Skeletal muscle tissue (tissue), 4 donors: ENCODE results near the gene SSU72. TPM values are rescaled to one million over a fixed set of nuclear protein-coding genes. Genes with fewer than 3 reads are reported as not detected.

Source experiments
- H3K27ac ChIP-seq: one replicate; pipeline ENCODE4 v1.7.0; 2013; ENCODE audit warnings: mild to moderate bottlenecking, low read depth, low read length, inconsistent platforms
- H3K27me3 ChIP-seq, 3 donors: one replicate each; pipeline ENCODE4 v1.7.0; 2013; ENCODE audit warnings: low read length in 3 of 3; ENCODE audit not compliant: control insufficient read depth in 3 of 3, insufficient read depth in 3 of 3
- H3K36me3 ChIP-seq, 3 donors: one replicate each; pipeline ENCODE4 v1.7.0; 2013; ENCODE audit warnings: low read length in 3 of 3; ENCODE audit not compliant: control insufficient read depth in 3 of 3, insufficient read depth in 3 of 3
- H3K4me1 ChIP-seq, 3 donors: one replicate each; pipeline ENCODE4 v1.7.0; 2013; ENCODE audit warnings: low read length in 3 of 3, mild to moderate bottlenecking in 3 of 3; ENCODE audit not compliant: control insufficient read depth in 3 of 3, insufficient read depth in 3 of 3
- H3K4me3 ChIP-seq, 3 donors: one replicate each; pipeline ENCODE4 v1.7.0; 2013; ENCODE audit warnings: low read length in 3 of 3
- H3K9ac ChIP-seq, 3 donors: one replicate each; pipeline ENCODE4 v1.7.0; 2013; ENCODE audit warnings: low read length in 3 of 3, mild to moderate bottlenecking in 3 of 3, moderate library complexity in 2 of 3, low read depth in 1 of 3
- H3K9me3 ChIP-seq, 3 donors: one replicate each; pipeline ENCODE4 v1.7.0; 2013; ENCODE audit warnings: low read length in 3 of 3; ENCODE audit not compliant: control insufficient read depth in 3 of 3
- total RNA-seq: library from RNA; depleted of rRNA; stranded (reverse); fragments of >200 nt; gene quantifications from one replicate; pipeline ENCODE4 v1.2.3, GENCODE V29; 2014
- donor health status: Osteomylitis.

The SSU72 gene
- total RNA-seq, 1 donor from 2014 or later, result 40.2 TPM

GRCh38 chr1:1612104-1612400, 37.4 kb upstream of the SSU72 start:
- H3K27ac ChIP-seq, result no peak overlapping the region
- H3K27me3 ChIP-seq, result no peaks in the 10 kb centered on the region
- no peak overlapping the region for H3K4me3 ChIP-seq
- no peak overlapping the region for H3K9ac ChIP-seq
- H3K9me3 ChIP-seq, result no peaks in the 10 kb centered on the region
- H3K36me3 ChIP-seq, result peaks cover 0 to 7% (median 2%) of the 10 kb centered on the region in 3 donors
- peaks cover 23 to 32% (median 24%) of the 10 kb centered on the region in 3 donors for H3K4me1 ChIP-seq

- Histone ChIP-seq H3K9me3 (no peaks in the 10 kb centered on the region), H3K9ac (peak overlapping the region in 2 of 3 donors; percentile 33 to 35), H3K36me3 (peaks cover 0 to 4% (median 0%) of the 10 kb centered on the region in 3 donors), H3K4me3 (no peak overlapping the region), H3K27ac (no peak overlapping the region), H3K27me3 (no peaks in the 10 kb centered on the region), H3K4me1 (peaks cover 14 to 23% (median 17%) of the 10 kb centered on the region in 3 donors)
Observed at GRCh38 chr1:1610796-1611195, 36.1 kb upstream of the SSU72 start.

GRCh38 chr1:1609822-1610485, 35.3 kb upstream of the SSU72 start:
- Histone ChIP-seq H3K9me3 (no peaks in the 10 kb centered on the region), H3K4me3 (no peak overlapping the region), H3K27me3 (peaks cover 2 to 3% (median 2%) of the 10 kb centered on the region in 3 donors), H3K9ac (no peak overlapping the region), H3K27ac (no peak overlapping the region), H3K36me3 (peaks cover 0 to 4% (median 0%) of the 10 kb centered on the region in 3 donors), H3K4me1 (peaks cover 14 to 21% (median 17%) of the 10 kb centered on the region in 3 donors)

- H3K9ac ChIP-seq, result no peak overlapping the region
- no peak overlapping the region for H3K27ac ChIP-seq
- H3K4me3 ChIP-seq, result no peak overlapping the region
- H3K9me3 ChIP-seq, result no peaks in the 10 kb centered on the region
- peaks cover 29 to 37% (median 33%) of the 10 kb centered on the region in 3 donors for H3K27me3 ChIP-seq
- no peaks in the 10 kb centered on the region for H3K36me3 ChIP-seq
- H3K4me1 ChIP-seq, result peaks cover 0 to 5% (median 0%) of the 10 kb centered on the region in 3 donors
Observed at GRCh38 chr1:1606232-1606631, 31.6 kb upstream of the SSU72 start.

- H3K9me3 ChIP-seq, result no peaks in the 10 kb centered on the region
- no peaks in the 10 kb centered on the region for H3K36me3 ChIP-seq
- H3K27ac ChIP-seq, result no peak overlapping the region
- no peak overlapping the region for H3K4me3 ChIP-seq
- H3K4me1 ChIP-seq, result peaks cover 0 to 6% (median 0%) of the 10 kb centered on the region in 3 donors
- peaks cover 34 to 42% (median 38%) of the 10 kb centered on the region in 3 donors for H3K27me3 ChIP-seq
- no peak overlapping the region for H3K9ac ChIP-seq
Observed at GRCh38 chr1:1605724-1606123, 31.1 kb upstream of the SSU72 start.

- H3K27ac ChIP-seq, result no peak overlapping the region
- no peaks in the 10 kb centered on the region for H3K36me3 ChIP-seq
- H3K4me3 ChIP-seq, result no peak overlapping the region
- no peak overlapping the region for H3K9ac ChIP-seq
- H3K4me1 ChIP-seq, result peaks cover 3 to 8% (median 3%) of the 10 kb centered on the region in 3 donors
- peaks cover 40 to 48% (median 43%) of the 10 kb centered on the region in 3 donors for H3K27me3 ChIP-seq
- no peaks in the 10 kb centered on the region for H3K9me3 ChIP-seq
Observed at GRCh38 chr1:1605034-1605591, 30.4 kb upstream of the SSU72 start.

- Histone ChIP-seq H3K9ac (no peak overlapping the region), H3K9me3 (no peaks in the 10 kb centered on the region), H3K27ac (no peak overlapping the region), H3K4me3 (no peak overlapping the region), H3K27me3 (peaks cover 42 to 49% (median 43%) of the 10 kb centered on the region in 3 donors), H3K4me1 (peaks cover 3 to 8% (median 3%) of the 10 kb centered on the region in 3 donors), H3K36me3 (no peaks in the 10 kb centered on the region)
Observed at GRCh38 chr1:1604374-1605033, 29.8 kb upstream of the SSU72 start.

- Histone ChIP-seq H3K4me3 (no peak overlapping the region), H3K9me3 (no peaks in the 10 kb centered on the region), H3K27ac (no peak overlapping the region), H3K27me3 (peaks cover 49 to 56% (median 49%) of the 10 kb centered on the region in 3 donors), H3K9ac (no peak overlapping the region), H3K4me1 (peaks cover 3 to 12% (median 3%) of the 10 kb centered on the region in 3 donors), H3K36me3 (no peaks in the 10 kb centered on the region)
Observed at GRCh38 chr1:1603671-1604373, 29.2 kb upstream of the SSU72 start.

- H3K4me3 ChIP-seq, result no peak overlapping the region
- H3K27ac ChIP-seq, result no peak overlapping the region
- no peak overlapping the region for H3K9ac ChIP-seq
- H3K4me1 ChIP-seq, result peaks cover 3 to 15% (median 3%) of the 10 kb centered on the region in 3 donors
- H3K27me3 ChIP-seq, result peaks cover 55 to 64% (median 57%) of the 10 kb centered on the region in 3 donors
- no peaks in the 10 kb centered on the region for H3K36me3 ChIP-seq
- H3K9me3 ChIP-seq, result no peaks in the 10 kb centered on the region
Observed at GRCh38 chr1:1602968-1603506, 28.4 kb upstream of the SSU72 start.
